Loucy (cell line): ENCODE measurements around the gene GPT2.

Source experiments
- H2AFZ ChIP-seq: fragments of 200-600 bp; sonication (generic); 2 replicates; pipeline ENCODE4 v1.6.0; 2016; ENCODE audit warnings: antibody characterized with exemption, mild to moderate bottlenecking, low read length, moderate library complexity
- H3F3A ChIP-seq: fragments of 200-600 bp; 2 replicates; pipeline ENCODE4 v1.6.0; 2016; ENCODE audit warnings: antibody characterized with exemption, low read depth, mild to moderate bottlenecking
- H3K27me3 ChIP-seq: fragments of 200-600 bp; sonication (generic); 2 replicates; pipeline ENCODE4 v1.6.1; 2014; ENCODE audit warnings: low read length, mild to moderate bottlenecking; ENCODE audit not compliant: insufficient read depth, poor library complexity, severe bottlenecking
- H3K36me3 ChIP-seq: fragments of 200-600 bp; sonication (generic); 2 replicates; pipeline ENCODE4 v1.6.1; 2016; ENCODE audit warnings: low read length; ENCODE audit not compliant: insufficient read depth
- H3K4me1 ChIP-seq: fragments of 200-600 bp; sonication (generic); 2 replicates; pipeline ENCODE4 v1.5.1; 2014; ENCODE audit warnings: low read length, mild to moderate bottlenecking; ENCODE audit not compliant: insufficient read depth, poor library complexity, severe bottlenecking
- H3K4me2 ChIP-seq: fragments of 200-600 bp; sonication (generic); 2 replicates; pipeline ENCODE4 v1.6.0; 2014; ENCODE audit warnings: antibody characterized with exemption, low read length, low read depth, mild to moderate bottlenecking; ENCODE audit not compliant: poor library complexity, severe bottlenecking
- H3K4me3 ChIP-seq: fragments of 200-600 bp; sonication (generic); 2 replicates; pipeline ENCODE4 v1.5.1; 2014; ENCODE audit warnings: low read length, mild to moderate bottlenecking, mixed read lengths; ENCODE audit not compliant: poor library complexity, severe bottlenecking
- H3K79me2 ChIP-seq: fragments of 200-600 bp; sonication (generic); 2 replicates; pipeline ENCODE4 v1.6.1; 2014; ENCODE audit warnings: low read length; ENCODE audit not compliant: insufficient read depth
- H3K9ac ChIP-seq: fragments of 200-600 bp; sonication (generic); 2 replicates; pipeline ENCODE4 v1.6.0; 2014; ENCODE audit warnings: mild to moderate bottlenecking, low read depth, low read length, moderate library complexity; ENCODE audit not compliant: poor library complexity, severe bottlenecking
- H3K9me2 ChIP-seq: fragments of 200-600 bp; sonication (generic); replicated peaks from 2 replicates; pipeline ENCODE4 v1.6.1; 2016; ENCODE audit warnings: low read depth, low read length, mixed read lengths
- H3K9me3 ChIP-seq: fragments of 200-600 bp; sonication (generic); 2 replicates; pipeline ENCODE4 v1.6.1; 2014; ENCODE audit warnings: mild to moderate bottlenecking, antibody characterized with exemption, low read length, low read depth; ENCODE audit not compliant: insufficient read depth
- H4K20me1 ChIP-seq: fragments of 200-600 bp; sonication (generic); 2 replicates; pipeline ENCODE4 v1.6.0; 2014; ENCODE audit warnings: antibody characterized with exemption, low read length, mild to moderate bottlenecking; ENCODE audit not compliant: insufficient read depth, poor library complexity, severe bottlenecking
- CTCF ChIP-seq: fragments of 200-600 bp; sonication (generic); conservative IDR thresholded peaks from 2 replicates; pipeline ENCODE4 v1.5.1; 2014; ENCODE audit warnings: mild to moderate bottlenecking, antibody characterized with exemption, low read length
- EZH2phosphoT487 ChIP-seq: fragments of 200-600 bp; IDR thresholded peaks from 2 replicates; pipeline ENCODE4 v1.6.1; 2018; ENCODE audit warnings: antibody characterized with exemption, mild to moderate bottlenecking, moderate library complexity, borderline replicate concordance

GPT2 gene

GRCh38 chr16:46845952-46846351, 38.2 kb upstream of the GPT2 start:
- no peaks in the 10 kb centered on the region for H3K79me2 ChIP-seq
- H3K9ac ChIP-seq = no peak overlapping the region
- no peaks in the 10 kb centered on the region for H3K4me1 ChIP-seq
- H4K20me1 ChIP-seq = no peaks in the 10 kb centered on the region
- no peak overlapping the region for H2AFZ ChIP-seq
- TF ChIP-seq CTCF (no peak), EZH2phosphoT487 (no peak)
- H3K36me3 ChIP-seq = no peaks in the 10 kb centered on the region
- no peaks in the 10 kb centered on the region for H3K9me2 ChIP-seq
- H3F3A ChIP-seq = no peaks in the 10 kb centered on the region
- no peak overlapping the region for H3K4me2 ChIP-seq
- no peak overlapping the region for H3K4me3 ChIP-seq
- no peaks in the 10 kb centered on the region for H3K27me3 ChIP-seq
- H3K9me3 ChIP-seq = peaks cover 6% of the 10 kb centered on the region; the same call in 1 of the 2 replicates

GRCh38 chr16:46848768-46849764, 35.1 kb upstream of the GPT2 start:
- no peak overlapping the region for H3K4me3 ChIP-seq
- no peak overlapping the region for H3K4me2 ChIP-seq
- no peaks in the 10 kb centered on the region for H3F3A ChIP-seq
- no peaks in the 10 kb centered on the region for H3K36me3 ChIP-seq
- no peak overlapping the region for H3K9ac ChIP-seq
- no peak overlapping the region for H2AFZ ChIP-seq
- no peaks in the 10 kb centered on the region for H3K9me3 ChIP-seq
- TF ChIP-seq CTCF = no peak
- no peak for TF ChIP-seq EZH2phosphoT487
- H3K79me2 ChIP-seq = no peaks in the 10 kb centered on the region
- no peaks in the 10 kb centered on the region for H3K27me3 ChIP-seq
- H4K20me1 ChIP-seq = no peaks in the 10 kb centered on the region
- no peaks in the 10 kb centered on the region for H3K9me2 ChIP-seq
- no peaks in the 10 kb centered on the region for H3K4me1 ChIP-seq

DNA sequence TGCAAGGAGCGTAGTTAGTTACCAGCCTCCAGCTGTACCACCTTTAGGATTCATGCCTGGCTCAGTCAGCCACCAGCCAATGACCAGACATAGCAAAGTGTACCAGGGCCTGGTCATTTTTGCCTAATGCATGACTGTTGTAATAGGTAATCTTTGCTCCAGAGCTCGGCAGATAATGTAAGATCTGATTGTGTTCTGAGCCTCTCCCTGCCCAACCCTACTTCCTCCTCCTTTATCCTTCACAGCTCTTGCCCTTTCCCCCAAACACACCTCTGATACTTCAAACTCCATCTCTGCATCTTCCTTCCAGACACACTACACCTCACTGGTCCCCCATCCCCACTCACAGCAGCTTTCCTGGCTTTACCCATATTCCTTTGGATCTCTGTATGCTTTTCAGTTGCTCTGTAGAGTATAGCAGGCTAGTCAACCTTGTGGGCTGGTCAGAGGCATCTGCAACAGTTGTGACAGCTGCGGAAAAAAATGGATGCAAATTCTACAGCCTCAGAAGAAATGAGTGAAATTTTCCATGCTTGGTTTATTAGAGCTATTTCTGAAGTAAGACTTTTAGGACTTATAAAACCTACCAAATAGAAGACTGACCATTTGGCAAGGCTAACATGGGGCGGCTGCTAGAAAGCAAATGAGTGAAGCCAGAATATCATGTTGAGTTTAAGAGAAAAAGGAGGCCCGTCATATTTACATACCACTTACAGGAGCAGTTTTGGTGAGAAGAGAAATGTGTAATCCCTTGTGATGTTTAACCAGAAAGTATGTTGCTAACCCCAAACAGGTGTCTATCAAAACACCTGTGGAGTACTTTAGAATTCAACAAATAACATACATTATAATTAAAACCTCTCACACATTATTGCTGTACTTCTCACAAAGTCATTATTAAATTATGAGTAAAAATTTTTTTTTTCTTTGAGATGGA, 33.3 kb upstream of the GPT2 start:
- TF ChIP-seq CTCF = no peak
- no peak for TF ChIP-seq EZH2phosphoT487
- Histone ChIP-seq H2AFZ (no peak overlapping the region), H3K4me1 (no peaks in the 10 kb centered on the region), H3K9me2 (no peaks in the 10 kb centered on the region), H3K79me2 (no peaks in the 10 kb centered on the region), H3K4me2 (no peak overlapping the region), H3K9me3 (no peaks in the 10 kb centered on the region), H3K27me3 (no peaks in the 10 kb centered on the region), H3K4me3 (no peak overlapping the region), H3K36me3 (no peaks in the 10 kb centered on the region), H4K20me1 (no peaks in the 10 kb centered on the region), H3F3A (no peaks in the 10 kb centered on the region), H3K9ac (no peak overlapping the region)
